ENCODE results near the gene ACTN4. TPM values are rescaled to one million over a fixed set of nuclear protein-coding genes. Genes with fewer than 3 reads are reported as not detected.
A peak's percentile ranks its signal among the peaks of the same experiment; 100 is the strongest.

Gene ACTN4
- total and polyA plus RNA-seq, 2 of the 4 experiments (the other 2 are of a cell fraction): 541 to 659 TPM

DNA sequence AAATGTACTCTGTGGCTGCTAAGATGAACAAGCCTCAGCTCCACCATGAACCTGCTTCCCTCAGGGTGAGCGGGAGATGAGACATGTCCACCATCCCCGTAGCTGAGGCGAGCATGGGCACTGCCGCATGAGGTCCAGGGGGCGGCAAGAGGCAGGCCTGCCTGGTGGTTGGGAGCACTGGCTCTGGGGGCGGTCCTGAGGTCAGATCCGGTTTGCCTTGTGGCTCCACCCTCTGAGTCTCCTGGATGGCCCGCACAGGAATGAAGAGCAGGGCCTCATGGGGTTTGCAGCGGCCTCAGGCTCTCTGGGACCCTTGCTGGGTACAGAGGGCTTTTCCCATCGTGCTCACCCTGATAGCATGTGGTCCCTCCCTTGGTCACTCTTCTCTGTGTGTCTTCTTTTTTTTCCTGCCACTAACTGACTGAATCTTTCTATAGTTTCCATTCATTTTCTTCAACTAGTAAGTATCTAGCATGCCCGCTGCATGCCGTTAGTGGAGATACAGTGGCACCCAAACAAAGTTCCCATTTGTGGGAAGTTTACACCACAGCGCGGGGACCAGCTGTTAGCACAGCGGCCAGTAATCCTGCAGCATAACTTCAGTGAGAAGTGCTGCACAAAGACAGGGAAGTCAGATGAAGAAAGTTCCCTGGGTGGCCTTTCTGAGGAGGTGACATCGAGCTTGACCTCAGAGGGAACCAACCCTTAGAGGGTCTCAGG lies 59.5 kb downstream of the ACTN4 start:
- Histone ChIP-seq H3K27me3 (ENCODE audit: control insufficient read depth, insufficient read depth, low read length) (no peaks in the 10 kb centered on the region), H3K9ac (ENCODE audit: low read depth, low read length) (no peak overlapping the region), H3K4ac (ENCODE audit: low read depth, low read length) (peak overlapping the region; percentile 36; the same call in 1 of the 2 replicates), H3K4me3 (ENCODE audit: insufficient read depth, low read depth, low read length) (no peak overlapping the region), H3K18ac (ENCODE audit: low read depth, low read length) (no peak overlapping the region), H3K23ac (ENCODE audit: low read depth, low read length) (no peak overlapping the region), H4K5ac (ENCODE audit: low read depth, low read length) (no peak overlapping the region), H2BK120ac (ENCODE audit: low read depth, low read length) (no peak overlapping the region), H2BK5ac (ENCODE audit: low read depth, low read length, poor library complexity, severe bottlenecking) (peak overlapping the region; percentile 5), H3K27ac (ENCODE audit: insufficient read depth, low read length) (peak overlapping the region; percentile 25; the same call in 1 of the 2 replicates), H3K79me1 (ENCODE audit: low read depth in 1 of 2, low read length in 2 of 2) (peaks cover 30 to 94% of the 10 kb centered on the region in 2 experiments), H3K36me3 (ENCODE audit: control insufficient read depth, insufficient read depth, low read length) (peaks cover 91% of the 10 kb centered on the region), H4K20me1 (ENCODE audit: insufficient read depth, low read length) (peaks cover 56% of the 10 kb centered on the region), H3K56ac (ENCODE audit: extremely low read depth, insufficient read depth, low read length) (no peak overlapping the region), H2AK9ac (replicated peaks; ENCODE audit: low read depth, low read length, poor library complexity) (peak overlapping the region; percentile 26), H3K4me1 (ENCODE audit: control insufficient read depth, insufficient read depth, low read length) (peaks cover 32% of the 10 kb centered on the region), H2AFZ (replicated peaks; ENCODE audit: low read length, poor library complexity) (no peak overlapping the region), H3K9me3 (ENCODE audit: control insufficient read depth, insufficient read depth, low read length) (no peaks in the 10 kb centered on the region), H3K4me2 (ENCODE audit: low read depth, low read length) (no peak overlapping the region), H2BK15ac (ENCODE audit: low read depth, low read length) (no peak overlapping the region), H4K91ac (ENCODE audit: insufficient read depth, low read depth, low read length) (no peak overlapping the region), H3K9me1 (ENCODE audit: insufficient read depth, low read length) (peaks cover 14% of the 10 kb centered on the region), H2AK5ac (ENCODE audit: low read depth, low read length) (0 out of 2 replicates have a peak overlapping the region, but pooled peaks have one; percentile 32), H3K14ac (replicated peaks; ENCODE audit: low read depth, low read length) (no peak overlapping the region), H2BK20ac (ENCODE audit: low read depth, low read length) (no peak overlapping the region), H4K8ac (ENCODE audit: low read depth in 2 of 2, low read length in 2 of 2) (no peak overlapping the region)
- CTCF ChIA-PET: no interaction called here
- in situ Hi-C loops (cut with MboI; ENCODE audit: low sequenced_read_pairs): no loop called here
- ATAC-seq (ENCODE audit: low read depth): no peak
- DNase-seq: no peak
- BruUV-seq (replicated peaks): no TSS peak
- WGBS, 2 experiments (ENCODE audit: extremely low coverage in 2 of 2, insufficient read length in 1 of 2): 88% methylated on average over 9 of the region's 16 CpGs; no CpG with 5 or more reads in 1 of the 2 experiments
- no peak for TF ChIP-seq FOS (IDR thresholded peaks at IDR 0.05; ENCODE audit: low read depth, low read length)
- TF ChIP-seq POLR2A (IDR thresholded peaks at IDR 0.05; ENCODE audit: low read depth, low read length): no peak
- TF ChIP-seq BHLHE40 (IDR thresholded peaks at IDR 0.05; ENCODE audit: low read depth, low read length): no peak
- TF ChIP-seq RFX5 (IDR thresholded peaks at IDR 0.05; ENCODE audit: low read depth, low read length): no peak
- no peak for TF ChIP-seq CHD1 (IDR thresholded peaks at IDR 0.05; ENCODE audit: low read depth, low read length)
- TF ChIP-seq RCOR1 (IDR thresholded peaks at IDR 0.05; ENCODE audit: insufficient replicate concordance, low read length): no peak
- no peak for TF ChIP-seq NFE2L2 (IDR thresholded peaks at IDR 0.05; ENCODE audit: low read depth, low read length)
- no peak for TF ChIP-seq CEBPB (IDR thresholded peaks at IDR 0.05; ENCODE audit: low read depth, low read length)
- no peak for TF ChIP-seq RAD21 (IDR thresholded peaks at IDR 0.05; ENCODE audit: low read length)
- TF ChIP-seq MAZ (IDR thresholded peaks at IDR 0.05; ENCODE audit: borderline replicate concordance, low read depth, low read length): no peak
- TF ChIP-seq MAFK (IDR thresholded peaks at IDR 0.05; ENCODE audit: low read depth, low read length): no peak
- TF ChIP-seq, protein P1, sequence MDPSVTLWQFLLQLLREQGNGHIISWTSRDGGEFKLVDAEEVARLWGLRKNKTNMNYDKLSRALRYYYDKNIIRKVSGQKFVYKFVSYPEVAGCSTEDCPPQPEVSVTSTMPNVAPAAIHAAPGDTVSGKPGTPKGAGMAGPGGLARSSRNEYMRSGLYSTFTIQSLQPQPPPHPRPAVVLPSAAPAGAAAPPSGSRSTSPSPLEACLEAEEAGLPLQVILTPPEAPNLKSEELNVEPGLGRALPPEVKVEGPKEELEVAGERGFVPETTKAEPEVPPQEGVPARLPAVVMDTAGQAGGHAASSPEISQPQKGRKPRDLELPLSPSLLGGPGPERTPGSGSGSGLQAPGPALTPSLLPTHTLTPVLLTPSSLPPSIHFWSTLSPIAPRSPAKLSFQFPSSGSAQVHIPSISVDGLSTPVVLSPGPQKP (IDR thresholded peaks at IDR 0.05; ENCODE audit: borderline replicate concordance, low read depth, low read length): no peak
- TF ChIP-seq SMC3 (IDR thresholded peaks at IDR 0.05; ENCODE audit: low read depth, low read length): no peak
- TF ChIP-seq, protein P2, sequence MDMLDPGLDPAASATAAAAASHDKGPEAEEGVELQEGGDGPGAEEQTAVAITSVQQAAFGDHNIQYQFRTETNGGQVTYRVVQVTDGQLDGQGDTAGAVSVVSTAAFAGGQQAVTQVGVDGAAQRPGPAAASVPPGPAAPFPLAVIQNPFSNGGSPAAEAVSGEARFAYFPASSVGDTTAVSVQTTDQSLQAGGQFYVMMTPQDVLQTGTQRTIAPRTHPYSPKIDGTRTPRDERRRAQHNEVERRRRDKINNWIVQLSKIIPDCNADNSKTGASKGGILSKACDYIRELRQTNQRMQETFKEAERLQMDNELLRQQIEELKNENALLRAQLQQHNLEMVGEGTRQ (IDR thresholded peaks at IDR 0.05; ENCODE audit: low read depth, low read length): no peak
- POLR2A ChIA-PET (ENCODE audit: unreplicated experiment): no interaction called here
- intact Hi-C loops (cut with micrococcal nuclease): no loop called here
- dilution Hi-C loops (cut with HindIII; ENCODE audit: low sequenced_read_pairs, unreplicated experiment): no loop called here

Data from IMR-90 (cell line).